RWPE1 (cell line): ENCODE data around the gene CECR2.

Source experiments
- CTCF ChIA-PET: fragments of 350-600 bp; sonication (Branson Sonifier 250); formaldehyde crosslinking; extraction: SDS; loops from one replicate; lab custom pipeline; 2021; lab: Yijun Ruan, JAX
- POLR2A ChIA-PET: fragments of 400-600 bp; formaldehyde crosslinking; extraction: SDS; loops from one replicate; lab custom pipeline; 2020; ENCODE audit warnings: antibody characterized with exemption; ENCODE audit not compliant: low non-redundant PET; lab: Yijun Ruan, JAX
- DNase-seq: peaks from one replicate; pipeline ENCODE4 v3.0.0; 2012; ENCODE audit warnings: low spot score
- H3K27ac ChIP-seq: fragments of 450-650 bp; 2 replicates; pipeline ENCODE4 v1.5.1; 2017
- TF ChIP-seq, protein P1 (sequence below): fragments of 450-650 bp; conservative IDR thresholded peaks from 2 replicates; pipeline ENCODE4 v1.5.1; 2017; ENCODE audit warnings: low read depth, mild to moderate bottlenecking

Gene CECR2

DNA sequence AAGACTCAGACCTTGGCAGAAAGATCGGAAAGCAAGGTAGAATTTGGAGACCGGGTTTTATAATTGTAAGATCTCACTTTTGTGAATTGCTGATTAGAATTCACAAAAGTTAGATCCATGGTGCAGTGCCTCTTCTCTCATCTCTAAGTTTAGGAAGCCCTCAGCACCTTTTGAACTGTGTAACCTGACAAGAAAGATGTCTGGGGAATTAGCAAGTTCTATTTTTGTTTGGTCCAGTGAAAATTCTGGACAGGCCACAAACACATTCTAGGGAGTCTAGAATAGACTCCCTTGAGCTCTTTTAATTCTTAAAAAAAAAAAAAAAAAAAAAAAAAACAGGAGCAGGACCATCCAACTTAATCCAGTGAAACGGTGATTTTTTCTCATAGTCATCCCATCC lies 66.1 kb downstream of the CECR2 start:
- CTCF ChIA-PET = no interaction called here
- no peak overlapping the region for H3K27ac ChIP-seq
- DNase-seq = no peak
- POLR2A ChIA-PET = no interaction called here
- TF ChIP-seq, protein P1, sequence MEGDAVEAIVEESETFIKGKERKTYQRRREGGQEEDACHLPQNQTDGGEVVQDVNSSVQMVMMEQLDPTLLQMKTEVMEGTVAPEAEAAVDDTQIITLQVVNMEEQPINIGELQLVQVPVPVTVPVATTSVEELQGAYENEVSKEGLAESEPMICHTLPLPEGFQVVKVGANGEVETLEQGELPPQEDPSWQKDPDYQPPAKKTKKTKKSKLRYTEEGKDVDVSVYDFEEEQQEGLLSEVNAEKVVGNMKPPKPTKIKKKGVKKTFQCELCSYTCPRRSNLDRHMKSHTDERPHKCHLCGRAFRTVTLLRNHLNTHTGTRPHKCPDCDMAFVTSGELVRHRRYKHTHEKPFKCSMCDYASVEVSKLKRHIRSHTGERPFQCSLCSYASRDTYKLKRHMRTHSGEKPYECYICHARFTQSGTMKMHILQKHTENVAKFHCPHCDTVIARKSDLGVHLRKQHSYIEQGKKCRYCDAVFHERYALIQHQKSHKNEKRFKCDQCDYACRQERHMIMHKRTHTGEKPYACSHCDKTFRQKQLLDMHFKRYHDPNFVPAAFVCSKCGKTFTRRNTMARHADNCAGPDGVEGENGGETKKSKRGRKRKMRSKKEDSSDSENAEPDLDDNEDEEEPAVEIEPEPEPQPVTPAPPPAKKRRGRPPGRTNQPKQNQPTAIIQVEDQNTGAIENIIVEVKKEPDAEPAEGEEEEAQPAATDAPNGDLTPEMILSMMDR = no peak

DNA sequence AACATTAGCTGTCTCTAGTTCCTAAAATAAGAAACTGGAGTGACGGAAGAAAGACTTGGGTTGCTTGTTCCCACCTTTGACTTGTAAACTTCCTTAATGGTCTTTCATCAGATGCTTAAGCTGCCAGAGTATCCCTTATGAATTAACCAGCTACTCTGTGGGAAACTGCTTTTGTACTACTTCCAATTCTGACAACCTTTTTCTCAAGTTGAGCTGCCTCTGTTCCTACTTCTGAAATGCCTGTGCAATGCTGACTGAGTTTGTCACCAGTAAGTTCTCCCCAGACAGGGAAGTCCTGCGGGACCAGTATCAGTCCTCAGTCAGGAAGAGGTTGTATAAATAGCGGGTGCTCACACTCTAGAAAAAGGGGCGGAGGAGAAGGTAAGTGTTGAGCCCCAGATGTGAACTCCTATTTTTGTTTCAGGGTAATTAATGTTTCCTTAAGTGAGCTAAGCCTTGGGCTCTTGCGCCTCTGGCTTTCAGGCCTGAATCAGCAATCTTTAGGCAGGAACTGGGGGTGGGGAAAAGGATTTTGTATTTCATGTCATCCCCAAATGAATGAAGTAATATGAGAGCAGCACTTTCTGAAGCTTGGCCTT lies 67.2 kb downstream of the CECR2 start:
- CTCF ChIA-PET = interaction anchor here (1.3 kb wide), 1 partner anchor 264 kb away, joined by 5 read pairs; no protein-coding TSS in a partner anchor
- H3K27ac ChIP-seq = no peak overlapping the region
- DNase-seq = no peak
- POLR2A ChIA-PET = no interaction called here
- TF ChIP-seq, protein P1 = no peak

DNA sequence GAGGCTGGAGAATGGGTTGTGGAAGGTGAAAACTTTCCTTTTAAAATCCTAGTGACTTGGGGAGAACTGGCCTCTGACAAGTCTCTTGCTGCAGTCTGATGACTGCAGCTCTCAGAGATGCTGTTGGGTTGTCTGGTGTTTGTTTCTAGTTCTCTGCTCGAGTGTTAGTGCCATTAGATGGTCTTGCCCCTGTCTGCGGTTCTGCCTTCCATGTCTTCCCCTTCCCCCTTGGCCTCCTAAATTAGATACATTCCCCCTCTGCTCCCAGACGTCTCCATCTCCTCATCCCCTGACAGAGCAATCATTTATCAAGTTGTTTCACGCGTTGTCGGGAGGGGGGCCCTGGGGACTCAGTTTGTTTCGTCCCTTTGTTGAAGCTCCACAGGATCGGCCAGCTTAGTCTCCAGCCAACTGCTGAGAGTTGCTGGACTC lies 67.7 kb downstream of the CECR2 start:
- ChIA-PET POLR2A (no interaction called here), CTCF (interaction anchor here (0.7 to 1.3 kb wide), 2 partner anchors 38 to 265 kb away, joined by 3 to 5 read pairs; no protein-coding TSS in a partner anchor)
- H3K27ac ChIP-seq = no peak overlapping the region
- no peak for DNase-seq
- TF ChIP-seq, protein P1 = no peak

DNA sequence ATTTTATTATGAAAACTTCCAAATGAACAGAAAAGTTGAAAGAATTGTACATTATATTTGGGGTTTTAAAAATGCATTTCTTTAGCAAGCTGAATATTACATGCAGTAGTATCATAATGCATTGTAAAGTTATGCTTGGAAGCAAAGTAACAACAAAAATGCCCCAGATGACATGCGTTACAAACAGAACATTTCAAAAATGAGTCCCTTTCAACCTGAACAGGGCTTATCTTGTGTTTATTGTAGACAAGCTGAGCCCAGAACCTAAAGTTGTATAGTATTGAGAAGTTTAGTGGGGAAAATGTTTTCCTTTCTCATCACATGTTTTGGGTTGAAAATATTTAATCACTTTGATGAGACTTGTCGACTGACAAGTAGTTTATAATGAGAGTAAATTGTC lies 68.8 kb downstream of the CECR2 start:
- CTCF ChIA-PET = no interaction called here
- no peak overlapping the region for H3K27ac ChIP-seq
- TF ChIP-seq, protein P1 = no peak
- DNase-seq = no peak
- POLR2A ChIA-PET = no interaction called here

DNA sequence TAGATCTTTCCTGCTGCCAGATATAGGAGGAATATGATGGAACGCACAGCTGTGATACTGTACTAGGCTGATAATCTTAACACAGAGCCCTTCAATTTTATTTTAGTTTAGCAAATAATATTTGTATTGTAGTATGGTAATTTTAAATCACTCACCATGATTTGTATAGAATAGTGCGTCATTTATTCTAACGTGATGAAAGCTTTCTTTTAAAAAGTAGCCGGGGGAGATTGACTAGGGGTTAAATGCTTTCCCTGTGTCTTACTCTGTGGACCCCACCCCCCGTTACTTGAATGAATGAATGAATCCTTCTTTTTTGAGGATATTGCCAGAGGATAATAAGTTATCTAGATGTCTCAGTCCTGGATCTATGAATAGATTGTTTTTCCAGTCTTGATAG lies 72.1 kb downstream of the CECR2 start:
- H3K27ac ChIP-seq = no peak overlapping the region
- TF ChIP-seq, protein P1 = no peak
- CTCF ChIA-PET = no interaction called here
- POLR2A ChIA-PET = no interaction called here
- DNase-seq = no peak

DNA sequence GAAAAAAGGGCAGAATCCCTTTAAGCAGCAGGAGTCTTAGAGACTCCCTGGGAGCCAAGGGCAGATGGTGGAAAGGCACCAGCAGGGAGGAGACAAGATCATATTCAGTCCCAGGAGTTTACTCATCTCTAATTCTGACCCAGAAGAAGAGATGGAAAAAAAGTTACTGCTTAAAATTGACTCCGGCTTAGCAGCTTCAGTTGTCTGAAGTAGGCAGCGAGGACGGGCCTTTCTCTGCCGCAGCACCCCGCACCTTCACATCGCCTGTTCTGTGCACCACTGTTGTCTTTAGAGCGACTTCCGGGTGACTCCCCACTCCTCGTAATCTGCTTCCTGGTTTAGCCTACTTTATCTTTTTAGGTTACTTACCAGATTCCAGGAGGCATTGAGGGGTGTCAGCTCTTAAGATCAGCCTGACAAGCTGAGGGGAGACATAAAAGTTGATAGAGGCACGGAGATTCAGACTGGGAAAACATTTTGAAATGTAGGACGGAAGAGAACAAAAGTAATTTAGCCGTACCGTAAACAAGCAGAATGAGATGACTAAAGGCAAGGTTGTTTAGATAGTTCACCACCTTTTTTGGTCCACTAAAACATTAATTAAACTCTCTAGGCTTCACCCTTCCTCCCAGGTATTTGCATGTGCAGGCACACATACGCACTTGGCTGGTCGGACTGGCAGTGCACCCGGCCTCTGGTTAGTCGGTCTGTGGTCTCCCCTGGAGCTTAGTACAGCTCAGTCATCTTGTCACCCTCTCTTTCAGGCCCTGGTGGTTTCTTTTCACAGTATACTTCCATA lies 74.3 kb downstream of the CECR2 start:
- CTCF ChIA-PET = no interaction called here
- TF ChIP-seq, protein P1 = no peak
- no peak for DNase-seq
- H3K27ac ChIP-seq = no peak overlapping the region
- POLR2A ChIA-PET = no interaction called here
